Endothelial cell of umbilical vein (primary cell): ENCODE measurements around the gene HERC6. TPM values are rescaled to one million over a fixed set of nuclear protein-coding genes. Genes with fewer than 3 reads are reported as not detected.

Experiments used
- BruUV-seq: library from RNA; stranded (reverse); fragments of 400-500 nt; replicated peaks from 2 replicates; lab custom pipeline; 2021; lab: Mats Ljungman, UMichigan
- CTCF ChIA-PET: fragments of 300-600, 350-600 bp; sonication (Branson Sonifier 250); formaldehyde crosslinking; loops from one replicate; lab custom pipeline; 2021; ENCODE audit warnings: antibody characterized with exemption, inconsistent platforms; lab: Charles Lee
- POLR2A ChIA-PET: fragments of 300-600, 350-600 bp; sonication (Branson Sonifier 250); formaldehyde crosslinking; loops from one replicate; lab custom pipeline; 2021; ENCODE audit warnings: antibody characterized with exemption, inconsistent platforms; lab: Charles Lee
- DNase-seq: peaks from one replicate; pipeline ENCODE4 v3.0.0-alpha.2; 2011; ENCODE audit warnings: low read depth, low spot score
- FAIRE-seq: peaks from 2 replicates; lab custom pipeline; 2011; peaks lifted over from hg19 to GRCh38; lab: Jason Lieb, UNC
- H2AFZ ChIP-seq: 2 replicates; pipeline ENCODE4 v1.6.0; 2012; ENCODE audit warnings: low read depth, low read length, control low read depth, inconsistent platforms
- H3K27ac ChIP-seq: 2 replicates; pipeline ENCODE4 v1.5.1; 2011; ENCODE audit warnings: low read depth, mild to moderate bottlenecking, control low read depth, low read length, moderate library complexity; ENCODE audit not compliant: insufficient read depth
- H3K27me3 ChIP-seq, 2 experiments: 2 replicates each; pipeline versions ENCODE4 v1.6.0 to v1.6.1; 2011; ENCODE audit warnings: low read length in 2 of 2, mixed read lengths in 1 of 2; ENCODE audit not compliant: control insufficient read depth in 2 of 2, insufficient read depth in 2 of 2
- H3K36me3 ChIP-seq, 2 experiments: 2 replicates in 1 of 2; 3 replicates in 1 of 2; pipeline ENCODE4 v1.5.1; 2011; ENCODE audit warnings: low read length in 2 of 2, mild to moderate bottlenecking in 1 of 2, moderate library complexity in 1 of 2; ENCODE audit not compliant: control insufficient read depth in 2 of 2, insufficient read depth in 2 of 2; ENCODE audit errors: extremely low read depth in 1 of 2
- H3K4me1 ChIP-seq: 3 replicates; pipeline ENCODE4 v1.5.1; 2011; ENCODE audit warnings: mild to moderate bottlenecking, low read length; ENCODE audit not compliant: control insufficient read depth, insufficient read depth; ENCODE audit errors: extremely low read depth
- H3K4me2 ChIP-seq: 2 replicates; pipeline ENCODE4 v1.6.1; 2011; ENCODE audit warnings: low read length, control low read depth, mixed read lengths; ENCODE audit not compliant: insufficient read depth
- H3K4me3 ChIP-seq, 3 experiments: fragments of 200-600 bp in 1 of 3; sonication (generic), shearing (Covaris generic) in 1 of 3; replicated peaks in 1 of 3; 2 replicates each; pipeline ENCODE4 v1.5.1; 2011 to 2016; ENCODE audit warnings: control low read depth in 3 of 3, low read length in 3 of 3, mild to moderate bottlenecking in 2 of 3, inconsistent platforms in 1 of 3, low read depth in 1 of 3, moderate library complexity in 1 of 3; ENCODE audit not compliant: insufficient read depth in 1 of 3
- H3K79me2 ChIP-seq: 2 replicates; pipeline ENCODE4 v1.6.0; 2012; ENCODE audit warnings: low read length, inconsistent platforms; ENCODE audit not compliant: control insufficient read depth, insufficient read depth
- H3K9ac ChIP-seq: replicated peaks from 2 replicates; pipeline ENCODE3; 2011; ENCODE audit warnings: low read length, control low read depth; ENCODE audit not compliant: insufficient read depth; ENCODE audit errors: extremely low read depth
- H3K9me1 ChIP-seq: replicated peaks from 3 replicates; pipeline ENCODE4 v1.6.0; 2011; ENCODE audit warnings: mild to moderate bottlenecking, low read length; ENCODE audit not compliant: control insufficient read depth, insufficient read depth; ENCODE audit errors: extremely low read depth
- H3K9me3 ChIP-seq: replicated peaks from 2 replicates; pipeline ENCODE4 v1.5.1; 2012; ENCODE audit warnings: low read length, inconsistent platforms; ENCODE audit not compliant: control insufficient read depth, insufficient read depth
- H4K20me1 ChIP-seq: replicated peaks from 2 replicates; pipeline ENCODE3; 2011; ENCODE audit warnings: mild to moderate bottlenecking, low read length; ENCODE audit not compliant: control insufficient read depth, insufficient read depth; ENCODE audit errors: extremely low read depth
- EZH2 ChIP-seq: IDR thresholded peaks from 2 replicates; pipeline ENCODE4 v1.6.1; 2012; ENCODE audit warnings: borderline replicate concordance, low read depth, mild to moderate bottlenecking, moderate library complexity, low read length, inconsistent platforms; ENCODE audit not compliant: severe bottlenecking
- FOS ChIP-seq: IDR thresholded peaks from 2 replicates; pipeline ENCODE4 v1.6.1; 2011; ENCODE audit warnings: mild to moderate bottlenecking, low read length, moderate library complexity, borderline replicate concordance; ENCODE audit not compliant: insufficient read depth
- GATA2 ChIP-seq: IDR thresholded peaks from 2 replicates; pipeline ENCODE4 v1.7.0; 2011; ENCODE audit warnings: low read depth, mild to moderate bottlenecking, moderate library complexity, mixed read lengths, low read length; ENCODE audit not compliant: insufficient read length, insufficient read depth
- JUN ChIP-seq: IDR thresholded peaks from 2 replicates; pipeline ENCODE4 v1.6.1; 2011; ENCODE audit warnings: borderline replicate concordance, low read depth; ENCODE audit not compliant: insufficient read length, insufficient read depth
- MYC ChIP-seq: IDR thresholded peaks from one replicate; pipeline ENCODE4 v1.6.1; 2011; ENCODE audit warnings: mild to moderate bottlenecking, low read depth, low read length
- POLR2A ChIP-seq: IDR thresholded peaks from 2 replicates; pipeline ENCODE4 v1.6.1; 2012; ENCODE audit warnings: low read depth, mild to moderate bottlenecking, control low read depth, low read length
- POLR2AphosphoS5 ChIP-seq: IDR thresholded peaks from 2 replicates; pipeline ENCODE4 v1.6.1; 2012; ENCODE audit warnings: low read depth, mild to moderate bottlenecking, control low read depth, low read length, moderate library complexity; ENCODE audit not compliant: insufficient read depth
- dilution Hi-C: fragments of 300-500 bp; cut with MboI; formaldehyde crosslinking; loops from one replicate; pipeline ENCODE4 v1.15.0; 2019; ENCODE audit warnings: low sequenced_read_pairs; ENCODE audit not compliant: extremely low pct_ligation_motif_present
- intact Hi-C: fragments of 100-400 bp; cut with micrococcal nuclease; formaldehyde crosslinking; loops from one replicate; pipeline ENCODE4 v1.10.0; 2022
- polyA plus RNA-seq, 4 experiments: library from polyadenylated mRNA; depleted of rRNA in 3 of 4; stranded (reverse) in 3 of 4; unstranded in 1 of 4; fragments of >200 nt; gene quantifications; 2 replicates each; pipeline versions ENCODE4 v1.2.1 to v1.2.3, GENCODE V29; 2011 to 2012; ENCODE audit warnings: missing spikeins in 1 of 4
- total RNA-seq: library from RNA; stranded (reverse); gene quantifications from 2 replicates; pipeline ENCODE4 v1.2.3, GENCODE V29; 2021
- TF ChIP-seq, protein P1 (sequence below): IDR thresholded peaks from 2 replicates; pipeline ENCODE4 v1.6.1; 2011; ENCODE audit not compliant: insufficient read depth, insufficient read length
- TF ChIP-seq, protein P2 (sequence below), 2 donors: IDR thresholded peaks; 1 replicate in 1 of 2; 2 replicates in 1 of 2; pipeline ENCODE4 v1.5.1; 2011; ENCODE audit warnings: low read length in 2 of 2, mild to moderate bottlenecking in 2 of 2, moderate library complexity in 2 of 2, control low read depth in 1 of 2, inconsistent platforms in 1 of 2, low read depth in 1 of 2; ENCODE audit not compliant: insufficient read depth in 1 of 2; ENCODE audit errors: extremely low read depth in 1 of 2

HERC6 gene
- total and polyA plus RNA-seq, 2 donors (not counting 3 experiments of a cell fraction or from before 2014, with no cell fraction given), result 2.1 to 5.0 TPM

- no peaks in the 10 kb centered on the region for H3K27me3 ChIP-seq
- ChIA-PET CTCF (interaction anchor here (0.6 kb wide), 1 partner anchor 189 kb away, joined by 3 read pairs; no protein-coding TSS in a partner anchor), POLR2A (no interaction called here)
- no peaks in the 10 kb centered on the region for H3K4me1 ChIP-seq
- dilution Hi-C loops, result no loop called here
- BruUV-seq, result no TSS peak
- no peak overlapping the region for H3K4me2 ChIP-seq
- intact Hi-C loops, result no loop called here
- TF ChIP-seq GATA2 (no peak), POLR2AphosphoS5 (no peak), MYC (no peak), FOS (no peak), EZH2 (no peak), POLR2A (no peak), JUN (no peak)
- TF ChIP-seq, protein P1, sequence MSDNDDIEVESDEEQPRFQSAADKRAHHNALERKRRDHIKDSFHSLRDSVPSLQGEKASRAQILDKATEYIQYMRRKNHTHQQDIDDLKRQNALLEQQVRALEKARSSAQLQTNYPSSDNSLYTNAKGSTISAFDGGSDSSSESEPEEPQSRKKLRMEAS, result no peak
- TF ChIP-seq, protein P2, sequence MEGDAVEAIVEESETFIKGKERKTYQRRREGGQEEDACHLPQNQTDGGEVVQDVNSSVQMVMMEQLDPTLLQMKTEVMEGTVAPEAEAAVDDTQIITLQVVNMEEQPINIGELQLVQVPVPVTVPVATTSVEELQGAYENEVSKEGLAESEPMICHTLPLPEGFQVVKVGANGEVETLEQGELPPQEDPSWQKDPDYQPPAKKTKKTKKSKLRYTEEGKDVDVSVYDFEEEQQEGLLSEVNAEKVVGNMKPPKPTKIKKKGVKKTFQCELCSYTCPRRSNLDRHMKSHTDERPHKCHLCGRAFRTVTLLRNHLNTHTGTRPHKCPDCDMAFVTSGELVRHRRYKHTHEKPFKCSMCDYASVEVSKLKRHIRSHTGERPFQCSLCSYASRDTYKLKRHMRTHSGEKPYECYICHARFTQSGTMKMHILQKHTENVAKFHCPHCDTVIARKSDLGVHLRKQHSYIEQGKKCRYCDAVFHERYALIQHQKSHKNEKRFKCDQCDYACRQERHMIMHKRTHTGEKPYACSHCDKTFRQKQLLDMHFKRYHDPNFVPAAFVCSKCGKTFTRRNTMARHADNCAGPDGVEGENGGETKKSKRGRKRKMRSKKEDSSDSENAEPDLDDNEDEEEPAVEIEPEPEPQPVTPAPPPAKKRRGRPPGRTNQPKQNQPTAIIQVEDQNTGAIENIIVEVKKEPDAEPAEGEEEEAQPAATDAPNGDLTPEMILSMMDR (IDR thresholded peaks at IDR 0.05; ENCODE audit: extremely low read depth in 1 of 2, insufficient read depth in 1 of 2, low read depth in 1 of 2, low read length in 2 of 2), result no peak
- H3K9me3 ChIP-seq, result no peaks in the 10 kb centered on the region
- no peak overlapping the region for H3K4me3 ChIP-seq
- no peaks in the 10 kb centered on the region for H3K36me3 ChIP-seq
- DNase-seq (no peak), FAIRE-seq (no peak)
- no peaks in the 10 kb centered on the region for H4K20me1 ChIP-seq
- H3K27ac ChIP-seq, result no peak overlapping the region
- no peak overlapping the region for H3K9ac ChIP-seq
- no peak overlapping the region for H2AFZ ChIP-seq
- no peaks in the 10 kb centered on the region for H3K9me1 ChIP-seq
- no peaks in the 10 kb centered on the region for H3K79me2 ChIP-seq
These were observed 43.5 kb upstream of the HERC6 start for GRCh38 chr4:88335092-88335665.
